HUES6 (cell line): Measurements from ENCODE around the gene NTRK3.

Experiments
- H3K27ac ChIP-seq: 2 replicates; pipeline ENCODE4 v1.7.0; 2013; ENCODE audit warnings: low read depth, mild to moderate bottlenecking, low read length, inconsistent platforms
- H3K27me3 ChIP-seq: 2 replicates; pipeline ENCODE4 v1.6.1; 2013; ENCODE audit warnings: low read length; ENCODE audit not compliant: control insufficient read depth, insufficient read depth
- H3K36me3 ChIP-seq: 2 replicates; pipeline ENCODE4 v1.6.1; 2013; ENCODE audit warnings: low read length; ENCODE audit not compliant: control insufficient read depth, insufficient read depth
- H3K4me1 ChIP-seq: 2 replicates; pipeline ENCODE4 v1.6.1; 2013; ENCODE audit warnings: low read length; ENCODE audit not compliant: control insufficient read depth, insufficient read depth
- H3K4me3 ChIP-seq: 2 replicates; pipeline ENCODE4 v1.5.1; 2013; ENCODE audit warnings: low read depth, low read length
- H3K9ac ChIP-seq: one replicate; pipeline ENCODE4 v1.6.1; 2013; ENCODE audit warnings: mild to moderate bottlenecking, low read length
- H3K9me3 ChIP-seq: 2 replicates; pipeline ENCODE4 v1.6.1; 2013; ENCODE audit warnings: low read depth, low read length; ENCODE audit not compliant: control insufficient read depth, insufficient read depth

NTRK3 gene

GRCh38 chr15:87887177-87887576, 369.4 kb downstream of the NTRK3 start:
- no peak overlapping the region for H3K9ac ChIP-seq
- H3K9me3 ChIP-seq = no peaks in the 10 kb centered on the region
- no peaks in the 10 kb centered on the region for H3K4me1 ChIP-seq
- no peak overlapping the region for H3K27ac ChIP-seq
- no peak overlapping the region for H3K4me3 ChIP-seq
- H3K27me3 ChIP-seq = peaks cover 29% of the 10 kb centered on the region; the same call in 1 of the 2 replicates
- H3K36me3 ChIP-seq = no peaks in the 10 kb centered on the region

- H3K27ac ChIP-seq = no peak overlapping the region
- H3K27me3 ChIP-seq = peaks cover 37% of the 10 kb centered on the region
- H3K36me3 ChIP-seq = no peaks in the 10 kb centered on the region
- H3K4me1 ChIP-seq = no peaks in the 10 kb centered on the region
- H3K9ac ChIP-seq = no peak overlapping the region
- no peak overlapping the region for H3K4me3 ChIP-seq
- H3K9me3 ChIP-seq = no peaks in the 10 kb centered on the region
Observed at GRCh38 chr15:87881026-87881425, 375.5 kb downstream of the NTRK3 start.

DNA sequence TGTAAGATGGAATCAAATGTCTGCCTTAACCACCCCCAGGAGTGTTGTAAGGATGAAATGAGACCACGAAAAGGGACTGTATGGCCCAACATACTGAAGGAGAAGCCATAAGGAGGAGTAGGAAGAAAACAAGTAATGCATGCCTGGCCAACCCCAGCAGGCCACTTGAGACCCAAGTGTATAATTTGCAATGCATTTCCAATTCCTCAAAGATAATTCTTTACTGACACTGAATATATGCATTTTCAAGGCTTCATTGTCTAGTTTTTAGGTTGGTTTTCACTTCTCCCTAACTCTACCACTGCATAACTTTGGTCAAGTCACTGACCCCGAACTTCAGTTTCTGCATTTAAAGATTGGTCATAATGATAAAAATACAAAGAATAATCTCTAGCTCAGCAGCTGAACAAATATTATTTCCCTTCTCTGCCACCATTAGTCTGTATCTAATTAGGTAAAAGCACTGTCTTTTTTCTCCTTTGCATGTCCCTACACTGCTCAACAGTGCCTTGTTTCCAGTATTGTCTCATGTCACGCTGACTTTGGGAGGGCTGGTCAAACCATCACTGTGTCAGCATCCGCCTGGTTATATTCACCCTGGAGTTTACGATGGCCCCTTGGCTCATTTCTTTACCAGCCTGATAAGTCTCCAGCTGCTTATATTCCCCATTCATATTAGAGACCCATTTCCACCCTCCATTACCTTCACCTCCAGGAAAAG, 378.6 kb downstream of the NTRK3 start:
- Histone ChIP-seq H3K9me3 (no peaks in the 10 kb centered on the region), H3K4me3 (no peak overlapping the region), H3K36me3 (no peaks in the 10 kb centered on the region), H3K27me3 (peaks cover 62% of the 10 kb centered on the region), H3K27ac (no peak overlapping the region), H3K4me1 (no peaks in the 10 kb centered on the region), H3K9ac (no peak overlapping the region)

GRCh38 chr15:87877114-87877810, 379.3 kb downstream of the NTRK3 start:
- H3K4me3 ChIP-seq = no peak overlapping the region
- no peak overlapping the region for H3K27ac ChIP-seq
- no peaks in the 10 kb centered on the region for H3K4me1 ChIP-seq
- H3K27me3 ChIP-seq = peaks cover 68% of the 10 kb centered on the region
- H3K9ac ChIP-seq = no peak overlapping the region
- H3K9me3 ChIP-seq = no peaks in the 10 kb centered on the region
- H3K36me3 ChIP-seq = no peaks in the 10 kb centered on the region

- Histone ChIP-seq H3K9me3 (no peaks in the 10 kb centered on the region), H3K27ac (no peak overlapping the region), H3K36me3 (no peaks in the 10 kb centered on the region)
Observed at GRCh38 chr15:87874896-87875711, 381.4 kb downstream of the NTRK3 start.

GRCh38 chr15:87873516-87873915, 383.0 kb downstream of the NTRK3 start:
- Histone ChIP-seq H3K27ac (no peak overlapping the region), H3K27me3 (peaks cover 91% of the 10 kb centered on the region), H3K9me3 (no peaks in the 10 kb centered on the region), H3K36me3 (no peaks in the 10 kb centered on the region), H3K4me1 (no peaks in the 10 kb centered on the region), H3K4me3 (no peak overlapping the region), H3K9ac (no peak overlapping the region)

More at GRCh38 chr15:87874896-87875711, 381.4 kb downstream of the NTRK3 start:
- Histone ChIP-seq H3K4me3 (no peak overlapping the region), H3K27me3 (peaks cover 81% of the 10 kb centered on the region), H3K9ac (no peak overlapping the region), H3K4me1 (no peaks in the 10 kb centered on the region)

DNA sequence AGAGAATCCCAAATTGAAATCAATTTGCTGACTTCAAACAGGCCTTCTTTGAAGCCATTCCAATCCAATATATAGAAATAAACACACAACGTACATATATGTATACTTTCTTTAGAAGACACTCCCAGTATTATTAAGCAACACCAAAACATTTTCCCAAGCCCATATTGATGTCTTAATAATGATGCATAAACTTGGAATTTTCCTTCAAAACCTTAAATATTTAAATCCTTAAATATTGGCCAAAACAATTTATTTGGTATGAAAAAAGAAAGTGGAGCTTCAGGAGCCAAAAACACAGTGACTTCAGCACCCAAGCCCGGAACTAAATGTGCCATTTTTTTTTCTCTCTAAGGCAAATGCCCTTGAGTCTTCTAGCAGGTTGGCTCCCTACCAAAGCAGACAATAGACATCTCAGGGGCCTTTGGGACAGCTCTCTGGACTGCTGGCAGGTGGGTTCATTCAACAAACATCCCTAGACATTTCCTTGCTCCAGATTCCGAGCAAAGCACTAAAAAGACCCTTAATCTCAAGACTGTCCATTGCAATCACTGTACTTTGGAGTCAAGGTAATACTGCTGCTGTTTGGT, 384.7 kb downstream of the NTRK3 start:
- no peak overlapping the region for H3K27ac ChIP-seq

GRCh38 chr15:87871258-87871681, 385.3 kb downstream of the NTRK3 start:
- Histone ChIP-seq H3K4me1 (0 out of 2 replicates have a peak, but pooled peaks cover 2% of the 10 kb centered on the region), H3K9me3 (no peaks in the 10 kb centered on the region), H3K27ac (no peak overlapping the region), H3K27me3 (peaks cover 94% of the 10 kb centered on the region), H3K4me3 (no peak overlapping the region), H3K9ac (no peak overlapping the region), H3K36me3 (no peaks in the 10 kb centered on the region)

More for the DNA sequence above, 384.7 kb downstream of the NTRK3 start:
- peaks cover 91% of the 10 kb centered on the region for H3K27me3 ChIP-seq
- H3K9ac ChIP-seq = no peak overlapping the region
- H3K4me3 ChIP-seq = no peak overlapping the region
- H3K9me3 ChIP-seq = no peaks in the 10 kb centered on the region
- H3K4me1 ChIP-seq = no peaks in the 10 kb centered on the region
- H3K36me3 ChIP-seq = no peaks in the 10 kb centered on the region

- H3K9me3 ChIP-seq = no peaks in the 10 kb centered on the region
- H3K4me3 ChIP-seq = no peak overlapping the region
- 0 out of 2 replicates have a peak, but pooled peaks cover 2% of the 10 kb centered on the region for H3K4me1 ChIP-seq
- H3K27me3 ChIP-seq = peaks cover 98% of the 10 kb centered on the region
- H3K36me3 ChIP-seq = no peaks in the 10 kb centered on the region
- no peak overlapping the region for H3K27ac ChIP-seq
- no peak overlapping the region for H3K9ac ChIP-seq
Observed at GRCh38 chr15:87866961-87867360, 389.6 kb downstream of the NTRK3 start.

GRCh38 chr15:87863152-87863551, 393.4 kb downstream of the NTRK3 start:
- Histone ChIP-seq H3K9ac (no peak overlapping the region), H3K27me3 (peaks cover 97% of the 10 kb centered on the region), H3K27ac (no peak overlapping the region), H3K36me3 (no peaks in the 10 kb centered on the region), H3K9me3 (no peaks in the 10 kb centered on the region), H3K4me1 (0 out of 2 replicates have a peak, but pooled peaks cover 2% of the 10 kb centered on the region), H3K4me3 (no peak overlapping the region)
